Right lobe of liver (tissue), 6 donors: Measurements from ENCODE around the gene ZFPM1. TPM values are rescaled to one million over a fixed set of nuclear protein-coding genes. Genes with fewer than 3 reads are reported as not detected.

Source experiments
- ATAC-seq, 4 donors: fragments of 200-7000 bp; cut with Tn5 transposase; one replicate each; pipeline ENCODE4 v1.9.1; 2020; ENCODE audit warnings: mild to moderate bottlenecking in 4 of 4, moderate library complexity in 4 of 4
- DNase-seq, 3 donors: peaks; one replicate each; pipeline ENCODE4 v3.0.0-alpha.2; 2020
- H3K27ac ChIP-seq, 3 donors: fragments of 200-600 bp; one replicate each; pipeline ENCODE4 v1.8.0; 2022
- H3K27me3 ChIP-seq, 2 donors: fragments of 200-600 bp; one replicate each; pipeline ENCODE4 v1.8.0; 2022
- H3K36me3 ChIP-seq, 4 donors: fragments of 200-600 bp; sonication (generic) in 1 of 4; one replicate each; pipeline versions ENCODE4 v1.5.1 to v1.8.0; 2017 to 2022; ENCODE audit warnings: control low read depth in 1 of 4
- H3K4me1 ChIP-seq, 4 donors: fragments of 200-600 bp; sonication (generic) in 1 of 4; one replicate each; pipeline versions ENCODE4 v1.5.1 to v1.8.0; 2017 to 2022; ENCODE audit warnings: control low read depth in 1 of 4
- H3K4me3 ChIP-seq, 3 donors: fragments of 200-600 bp; one replicate each; pipeline ENCODE4 v1.8.0; 2022
- H3K9me3 ChIP-seq, 4 donors: fragments of 200-600 bp; sonication (generic) in 1 of 4; one replicate each; pipeline versions ENCODE4 v1.5.1 to v1.8.0; 2017 to 2022; ENCODE audit warnings: control low read depth in 1 of 4
- CTCF ChIP-seq, 4 donors: fragments of 200-600 bp in 3 of 4; fragments of 450-650 bp in 1 of 4; IDR thresholded peaks; one replicate each; pipeline versions ENCODE4 v1.5.1 to v1.8.0; 2016 to 2022; ENCODE audit warnings: antibody characterized with exemption in 4 of 4, mild to moderate bottlenecking in 2 of 4
- POLR2A ChIP-seq: fragments of 450-650 bp; IDR thresholded peaks from one replicate; pipeline ENCODE4 v1.6.1; 2017; ENCODE audit warnings: antibody characterized with exemption, mild to moderate bottlenecking
- WGBS: methylation state at CpG from one replicate; pipeline ENCODE4 v1.1.6; 2018; ENCODE audit warnings: low coverage, low lambda C conversion rate; ENCODE audit not compliant: insufficient coverage; ENCODE audit errors: missing lambda C conversion rate; 5-methylcytosine and 5-hydroxymethylcytosine counted together
- intact Hi-C, 2 donors: fragments of 100-400 bp; cut with DNase I; formaldehyde crosslinking; loops; one replicate each; pipeline versions ENCODE4 v1.11.2 to v1.14.1; 2022
- total RNA-seq, 6 experiments: library from RNA; depleted of rRNA in 2 of 6; stranded (reverse); fragments of >200 nt in 2 of 6; fragmentation: NEBNext Ultra II Directional in 3 of 6; extraction: Animal tissue kit (Norgen Biotek cat#: 25700) in 3 of 6; gene quantifications; one replicate each; pipeline versions ENCODE4 v1.1.0 to v1.2.4, GENCODE V29; 2016 to 2023
- donor health status: DM: no; HTN: yes; CAD: no.
- donor health status: DM: no; HTN: no; CAD: no.
- donor health status: DM: no; HTN: no; CAD: no.
- donor health status: DM: no; HTN: yes; CAD: no.
- donor health status: DM: no; HTN: yes; CAD: no.

ZFPM1 gene
- total RNA-seq, 6 experiments from 2014 or later = 3.8 to 15.5 (median 8.3) TPM

- no peaks in the 10 kb centered on the region for H3K4me1 ChIP-seq
- DNase-seq (no peak), ATAC-seq (no peak)
- H3K4me3 ChIP-seq = no peak overlapping the region
- peaks cover 0 to 9% (median 1%) of the 10 kb centered on the region in 4 donors for H3K9me3 ChIP-seq
- H3K27ac ChIP-seq = no peak overlapping the region
- WGBS = 29% methylated on average over 4 of the region's 12 CpGs
- no peaks in the 10 kb centered on the region for H3K27me3 ChIP-seq
- intact Hi-C loops = no loop called here
- H3K36me3 ChIP-seq = no peaks in the 10 kb centered on the region
- no peak for TF ChIP-seq CTCF (IDR thresholded peaks at IDR 0.05)
- no peak for TF ChIP-seq POLR2A
Observed at GRCh38 chr16:88539261-88539651, 86.2 kb downstream of the ZFPM1 start.

- WGBS = 5% methylated on average over 6 of the region's 26 CpGs
Observed at GRCh38 chr16:88539652-88540345, 86.7 kb downstream of the ZFPM1 start.

GRCh38 chr16:88540346-88540977, 87.4 kb downstream of the ZFPM1 start:
- no CpG with 5 or more reads among the region's 20 CpGs for WGBS
- Histone ChIP-seq H3K27me3 (no peaks in the 10 kb centered on the region), H3K36me3 (no peaks in the 10 kb centered on the region), H3K27ac (no peak overlapping the region), H3K4me1 (no peaks in the 10 kb centered on the region), H3K9me3 (peaks cover 0 to 9% (median 1%) of the 10 kb centered on the region in 4 donors), H3K4me3 (no peak overlapping the region)
- DNase-seq (no peak), ATAC-seq (no peak)
- TF ChIP-seq CTCF (IDR thresholded peaks at IDR 0.05) = no peak
- TF ChIP-seq POLR2A = no peak
- intact Hi-C loops = no loop called here

More at GRCh38 chr16:88539652-88540345, 86.7 kb downstream of the ZFPM1 start:
- TF ChIP-seq CTCF (IDR thresholded peaks at IDR 0.05) (no peak), POLR2A (no peak)
- Histone ChIP-seq H3K4me1 (no peaks in the 10 kb centered on the region), H3K9me3 (peaks cover 0 to 9% (median 1%) of the 10 kb centered on the region in 4 donors), H3K4me3 (no peak overlapping the region), H3K27ac (no peak overlapping the region), H3K36me3 (no peaks in the 10 kb centered on the region), H3K27me3 (no peaks in the 10 kb centered on the region)
- intact Hi-C loops = no loop called here
- no peak for ATAC-seq
- DNase-seq = no peak

- TF ChIP-seq POLR2A (no peak), CTCF (IDR thresholded peaks at IDR 0.05) (no peak)
- Histone ChIP-seq H3K27ac (no peak overlapping the region), H3K27me3 (no peaks in the 10 kb centered on the region), H3K9me3 (peaks cover 0 to 9% (median 1%) of the 10 kb centered on the region in 4 donors), H3K4me1 (no peaks in the 10 kb centered on the region), H3K36me3 (no peaks in the 10 kb centered on the region), H3K4me3 (no peak overlapping the region)
- intact Hi-C loops = no loop called here
- DNase-seq (no peak), ATAC-seq (no peak)
- WGBS = 53% methylated on average over 9 of the region's 15 CpGs
Observed at GRCh38 chr16:88541831-88542616, 88.9 kb downstream of the ZFPM1 start.
